ENCODE measurements around the gene RBM14.
"Not testable (repeated sequence)": the region's sequence is repeated elsewhere in the genome, so short reads cannot be mapped to it uniquely, and the experiment has no call there.

Gene RBM14

GRCh38 chr11:66616379-66617154 lies at the start of gene RBM14:
Gene RBM14 (plus strand): TSS chr11:66616630. CDS start chr11:66616721, 91 bp downstream.
- peak; percentile 98 for DNase-seq

GRCh38 chr11:66567787-66568123 lies 48.7 kb upstream of the RBM14 start:
- no peak for DNase-seq

- DNase-seq, result peak; percentile 77
Observed at GRCh38 chr11:66568124-66568916, 48.1 kb upstream of the RBM14 start, which contains the start of gene CTSF. Gene CTSF (minus strand): TSS chr11:66568606. CDS start chr11:66568486, 120 bp downstream.

- no peak for DNase-seq
Observed at GRCh38 chr11:66569076-66569475, 47.4 kb upstream of the RBM14 start.

- no peak for DNase-seq
Observed at GRCh38 chr11:66570079-66570849, 46.2 kb upstream of the RBM14 start.

- DNase-seq, result no peak
Observed at GRCh38 chr11:66570850-66571180, 45.6 kb upstream of the RBM14 start.

GRCh38 chr11:66579017-66579606 lies 37.3 kb upstream of the RBM14 start:
- DNase-seq, result peak; percentile 83

- no peak for DNase-seq
Observed at GRCh38 chr11:66580803-66581202, 35.6 kb upstream of the RBM14 start.

- no peak for DNase-seq
Observed at GRCh38 chr11:66581261-66581660, 35.2 kb upstream of the RBM14 start.

- DNase-seq, result not testable (repeated sequence)
Observed at GRCh38 chr11:66582565-66583147, 33.8 kb upstream of the RBM14 start.

- DNase-seq, result not testable (repeated sequence)
Observed at GRCh38 chr11:66585447-66585846, 31.0 kb upstream of the RBM14 start.

GRCh38 chr11:66586136-66586535 lies 30.3 kb upstream of the RBM14 start:
- DNase-seq, result no peak

GRCh38 chr11:66589315-66589714 lies 27.1 kb upstream of the RBM14 start:
- not testable (repeated sequence) for DNase-seq

- DNase-seq, result no peak
Observed at GRCh38 chr11:66589996-66590675, 26.3 kb upstream of the RBM14 start.

GRCh38 chr11:66591175-66591574 lies 25.3 kb upstream of the RBM14 start:
- DNase-seq, result no peak

GRCh38 chr11:66592457-66593302 lies 23.8 kb upstream of the RBM14 start, which contains the start of the genes CCDC87 and CCS:
Gene CCDC87 (minus strand): TSS chr11:66593063. CDS start chr11:66593015, 48 bp downstream.
Gene CCS (plus strand): TSS chr11:66593185. CDS start chr11:66593262, 77 bp downstream.
- DNase-seq, result peak; percentile 100

GRCh38 chr11:66593303-66593635 lies 23.2 kb upstream of the RBM14 start:
- DNase-seq, result no peak

- no peak for DNase-seq
Observed at GRCh38 chr11:66593650-66594049, 22.8 kb upstream of the RBM14 start.

- no peak for DNase-seq
Observed at GRCh38 chr11:66595245-66595904, 21.1 kb upstream of the RBM14 start.

- DNase-seq, result no peak
Observed at GRCh38 chr11:66598993-66599392, 17.4 kb upstream of the RBM14 start.

All from stimulated activated CD4-positive, alpha-beta T cell treated with anti-CD3 and anti-CD28 coated beads, Interleukin-4, amount 100 ng/mL, for 1 hour (primary cell).